Endothelial cell (in vitro differentiated cells): ENCODE measurements around the gene SCFD2. TPM values are rescaled to one million over a fixed set of nuclear protein-coding genes. Genes with fewer than 3 reads are reported as not detected.

Source experiments
- DNase-seq: peaks from one replicate; pipeline ENCODE4 v3.0.0; 2021; ENCODE audit warnings: low spot score
- H3K27ac Mint-ChIP-seq: one replicate; pipeline ENCODE4 v1.8.0; 2021; ENCODE audit warnings: mixed read lengths, inconsistent platforms; ENCODE audit not compliant: unreplicated experiment
- H3K27me3 Mint-ChIP-seq: one replicate; pipeline ENCODE4 v1.8.0; 2021; ENCODE audit warnings: mild to moderate bottlenecking, moderate library complexity, mixed read lengths, inconsistent platforms; ENCODE audit not compliant: unreplicated experiment
- H3K36me3 Mint-ChIP-seq: one replicate; pipeline ENCODE4 v1.8.0; 2021; ENCODE audit warnings: mild to moderate bottlenecking, low read depth, mixed read lengths, inconsistent platforms; ENCODE audit not compliant: unreplicated experiment
- H3K4me1 Mint-ChIP-seq: one replicate; pipeline ENCODE4 v1.8.0; 2021; ENCODE audit warnings: mild to moderate bottlenecking, mixed read lengths, inconsistent platforms; ENCODE audit not compliant: unreplicated experiment
- H3K4me3 Mint-ChIP-seq: one replicate; pipeline ENCODE4 v1.8.0; 2021; ENCODE audit warnings: mild to moderate bottlenecking, mixed read lengths, inconsistent platforms; ENCODE audit not compliant: unreplicated experiment
- H3K9me3 Mint-ChIP-seq: one replicate; pipeline ENCODE4 v1.8.0; 2021; ENCODE audit warnings: mixed read lengths, inconsistent platforms; ENCODE audit not compliant: unreplicated experiment
- total RNA-seq: library from RNA; stranded (reverse); fragmentation: NEBNext Ultra II Directional; extraction: Animal tissue kit (Norgen Biotek cat#: 25700); gene quantifications from one replicate; pipeline ENCODE4 v1.2.1, GENCODE V29; 2021; ENCODE audit not compliant: unreplicated experiment
- TF ChIP-seq, protein P1 (sequence below): fragments of 200-600 bp; sonication (generic); IDR thresholded peaks from one replicate; pipeline ENCODE4 v1.5.0; 2021; ENCODE audit warnings: antibody characterized with exemption; ENCODE audit not compliant: unreplicated experiment

Gene SCFD2
- total RNA-seq, 1 donor from 2014 or later: 13.6 TPM

DNA sequence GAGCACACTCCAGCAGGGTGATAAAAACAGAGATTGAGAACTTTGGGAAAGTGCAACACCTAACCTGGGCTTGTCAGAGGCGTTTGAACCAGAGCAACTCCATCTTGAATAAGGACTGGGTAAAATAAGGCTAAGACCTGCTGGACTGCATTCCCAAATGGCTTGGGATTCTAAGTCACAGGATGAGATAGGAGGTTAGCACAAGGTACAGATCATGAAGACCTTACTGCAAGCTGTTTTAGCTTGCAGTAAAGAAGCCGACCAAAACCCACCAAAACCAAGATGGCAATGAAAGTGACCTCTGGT is 43.9 kb downstream of the SCFD2 start:
- DNase-seq: no peak
- Mint-ChIP-seq H3K9me3 (no peaks in the 10 kb centered on the region), H3K27ac (no peak overlapping the region), H3K4me3 (no peak overlapping the region), H3K4me1 (peaks cover 4% of the 10 kb centered on the region), H3K27me3 (no peaks in the 10 kb centered on the region), H3K36me3 (no peaks in the 10 kb centered on the region)
- TF ChIP-seq, protein P1, sequence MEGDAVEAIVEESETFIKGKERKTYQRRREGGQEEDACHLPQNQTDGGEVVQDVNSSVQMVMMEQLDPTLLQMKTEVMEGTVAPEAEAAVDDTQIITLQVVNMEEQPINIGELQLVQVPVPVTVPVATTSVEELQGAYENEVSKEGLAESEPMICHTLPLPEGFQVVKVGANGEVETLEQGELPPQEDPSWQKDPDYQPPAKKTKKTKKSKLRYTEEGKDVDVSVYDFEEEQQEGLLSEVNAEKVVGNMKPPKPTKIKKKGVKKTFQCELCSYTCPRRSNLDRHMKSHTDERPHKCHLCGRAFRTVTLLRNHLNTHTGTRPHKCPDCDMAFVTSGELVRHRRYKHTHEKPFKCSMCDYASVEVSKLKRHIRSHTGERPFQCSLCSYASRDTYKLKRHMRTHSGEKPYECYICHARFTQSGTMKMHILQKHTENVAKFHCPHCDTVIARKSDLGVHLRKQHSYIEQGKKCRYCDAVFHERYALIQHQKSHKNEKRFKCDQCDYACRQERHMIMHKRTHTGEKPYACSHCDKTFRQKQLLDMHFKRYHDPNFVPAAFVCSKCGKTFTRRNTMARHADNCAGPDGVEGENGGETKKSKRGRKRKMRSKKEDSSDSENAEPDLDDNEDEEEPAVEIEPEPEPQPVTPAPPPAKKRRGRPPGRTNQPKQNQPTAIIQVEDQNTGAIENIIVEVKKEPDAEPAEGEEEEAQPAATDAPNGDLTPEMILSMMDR: no peak

DNA sequence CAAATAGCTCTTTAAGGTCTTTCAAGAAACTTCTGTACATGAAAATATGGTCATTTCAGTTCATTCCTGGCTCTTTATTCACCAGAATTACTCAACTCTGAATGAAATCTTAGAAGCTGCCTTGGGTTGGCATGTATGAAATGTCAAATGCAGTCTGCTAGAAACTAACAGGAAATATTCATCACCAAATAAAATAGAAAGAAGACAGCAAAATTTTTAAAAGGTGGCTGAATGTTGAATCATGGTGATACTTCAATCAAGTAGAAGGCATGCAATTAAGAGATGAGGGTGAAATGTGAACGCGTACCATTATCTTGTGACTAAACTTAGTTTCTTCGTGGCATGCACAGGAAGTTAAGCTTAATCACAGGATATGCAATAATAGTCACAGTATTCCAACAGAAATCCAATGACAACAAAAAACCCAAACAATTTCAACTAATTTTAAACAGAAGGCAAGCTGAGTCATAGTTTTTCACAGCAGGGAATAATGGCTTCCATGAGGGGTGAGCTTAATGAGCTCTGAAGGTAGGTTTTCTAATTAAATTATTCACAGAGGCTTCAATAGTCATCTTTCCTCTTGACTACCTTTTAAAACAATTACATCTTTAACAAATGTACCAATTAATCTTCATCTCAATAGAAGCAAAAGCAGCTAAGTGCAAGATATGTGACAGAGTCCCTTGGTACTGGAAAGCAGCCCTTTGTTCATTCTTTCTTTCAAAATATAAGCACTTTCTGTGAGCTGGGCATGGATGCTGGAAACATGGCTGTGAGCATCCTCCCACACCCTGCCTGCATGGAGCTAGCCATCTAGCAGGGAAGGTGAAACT is 44.5 kb downstream of the SCFD2 start:
- H3K9me3 Mint-ChIP-seq: no peaks in the 10 kb centered on the region
- H3K27ac Mint-ChIP-seq: no peak overlapping the region
- no peaks in the 10 kb centered on the region for H3K27me3 Mint-ChIP-seq
- peaks cover 4% of the 10 kb centered on the region for H3K4me1 Mint-ChIP-seq
- no peak for DNase-seq
- TF ChIP-seq, protein P1: no peak
- H3K4me3 Mint-ChIP-seq: no peak overlapping the region
- no peaks in the 10 kb centered on the region for H3K36me3 Mint-ChIP-seq

DNA sequence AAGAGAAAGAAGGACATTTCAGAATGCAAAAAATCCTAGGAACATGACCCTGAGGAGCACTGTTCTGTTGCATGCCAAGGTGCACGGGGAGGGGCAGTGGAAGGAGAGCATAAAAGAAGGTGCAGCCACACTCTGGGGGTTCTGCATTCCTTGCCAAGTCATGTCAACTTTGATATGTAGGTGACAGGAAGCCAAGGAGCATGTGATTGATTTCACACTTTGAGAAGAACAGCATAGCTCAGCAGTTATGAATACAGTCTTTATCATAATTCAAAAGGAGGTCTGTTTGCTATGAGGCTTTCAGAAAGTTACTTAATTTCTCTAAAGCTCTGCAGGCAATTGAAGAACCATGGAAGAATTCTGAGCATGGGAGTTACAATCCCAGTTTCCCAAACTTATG is 50.6 kb downstream of the SCFD2 start:
- TF ChIP-seq, protein P1: no peak
- no peak overlapping the region for H3K27ac Mint-ChIP-seq
- no peaks in the 10 kb centered on the region for H3K36me3 Mint-ChIP-seq
- H3K4me3 Mint-ChIP-seq: no peak overlapping the region
- H3K27me3 Mint-ChIP-seq: no peaks in the 10 kb centered on the region
- DNase-seq: no peak
- no peaks in the 10 kb centered on the region for H3K9me3 Mint-ChIP-seq
- no peaks in the 10 kb centered on the region for H3K4me1 Mint-ChIP-seq

DNA sequence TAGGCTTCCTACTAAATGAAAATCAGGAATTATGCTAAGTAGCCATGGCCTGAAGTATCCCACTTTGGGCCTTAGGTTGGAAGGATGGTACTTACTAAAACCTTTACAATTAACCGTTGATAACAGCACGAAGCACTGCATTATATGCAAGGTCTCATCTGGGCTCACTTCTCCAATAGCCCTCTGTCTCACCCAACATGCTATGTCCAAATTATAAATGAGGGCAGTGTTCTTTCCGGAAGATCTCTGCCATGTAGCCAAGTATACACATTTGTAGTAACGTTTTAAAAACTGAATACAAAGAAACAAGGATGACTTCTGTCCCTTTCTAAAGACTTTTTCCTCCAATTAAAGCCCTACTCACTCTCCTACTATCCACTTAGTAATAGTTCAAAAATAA is 51.6 kb downstream of the SCFD2 start:
- no peak for DNase-seq
- TF ChIP-seq, protein P1: no peak
- H3K27ac Mint-ChIP-seq: no peak overlapping the region
- no peaks in the 10 kb centered on the region for H3K36me3 Mint-ChIP-seq
- no peaks in the 10 kb centered on the region for H3K4me1 Mint-ChIP-seq
- H3K9me3 Mint-ChIP-seq: no peaks in the 10 kb centered on the region
- no peak overlapping the region for H3K4me3 Mint-ChIP-seq
- no peaks in the 10 kb centered on the region for H3K27me3 Mint-ChIP-seq

DNA sequence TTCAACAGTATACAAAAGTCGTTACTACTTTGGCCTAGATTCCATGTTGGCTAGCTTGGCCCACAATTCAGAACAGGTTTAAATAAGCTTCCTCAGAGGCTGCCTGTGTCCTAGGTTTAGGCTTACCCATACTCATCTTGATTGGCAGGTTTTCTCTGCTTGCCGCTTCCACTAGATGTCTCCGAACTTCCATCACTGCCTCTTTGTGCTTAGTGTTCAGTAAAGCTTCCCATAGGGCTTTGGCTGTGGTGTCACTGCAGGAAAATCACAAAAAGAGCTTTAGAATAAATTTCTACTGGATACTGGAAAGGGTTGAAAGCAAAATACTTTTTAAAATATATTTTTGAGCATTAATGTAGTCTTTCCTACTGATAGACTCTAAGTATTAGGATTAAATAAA is 52.4 kb downstream of the SCFD2 start:
- no peaks in the 10 kb centered on the region for H3K4me1 Mint-ChIP-seq
- H3K4me3 Mint-ChIP-seq: no peak overlapping the region
- DNase-seq: peak; percentile 5
- H3K36me3 Mint-ChIP-seq: no peaks in the 10 kb centered on the region
- no peak overlapping the region for H3K27ac Mint-ChIP-seq
- H3K9me3 Mint-ChIP-seq: no peaks in the 10 kb centered on the region
- TF ChIP-seq, protein P1: no peak
- H3K27me3 Mint-ChIP-seq: no peaks in the 10 kb centered on the region
